Stimulated activated CD4-positive, alpha-beta T cell treated with anti-CD3 and anti-CD28 coated beads, Interleukin-2, amount 100 ng/mL, for 48 hours (primary cell): Measurements from ENCODE around the gene SPIB.
"Not testable (repeated sequence)": the region's sequence is repeated elsewhere in the genome, so short reads cannot be mapped to it uniquely, and the experiment has no call there.

Experiments used
- DNase-seq, 2 donors: peaks; one replicate each; pipeline ENCODE4 v3.0.0-alpha.2; 2020

The SPIB gene

DNA sequence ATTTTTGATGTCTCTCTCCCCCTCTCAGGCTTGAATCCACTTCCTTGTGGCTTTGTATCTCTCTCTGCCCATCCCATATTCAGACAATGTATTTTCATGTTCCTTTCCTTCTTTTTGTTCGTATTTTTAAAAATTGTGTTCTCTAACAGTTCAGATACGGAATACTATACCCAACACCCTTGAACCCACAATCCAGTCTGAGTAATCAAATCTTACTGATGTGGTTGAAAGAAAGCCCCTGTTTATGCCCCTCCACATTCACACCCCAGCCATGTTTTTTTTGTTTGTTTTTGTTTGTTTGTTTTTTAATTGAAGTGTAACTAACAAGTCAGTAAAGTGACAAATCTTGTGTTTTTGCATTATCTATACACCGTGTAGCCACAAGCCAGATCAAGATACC is 1.4 kb downstream of the SPIB start:
- no peak for DNase-seq

DNA sequence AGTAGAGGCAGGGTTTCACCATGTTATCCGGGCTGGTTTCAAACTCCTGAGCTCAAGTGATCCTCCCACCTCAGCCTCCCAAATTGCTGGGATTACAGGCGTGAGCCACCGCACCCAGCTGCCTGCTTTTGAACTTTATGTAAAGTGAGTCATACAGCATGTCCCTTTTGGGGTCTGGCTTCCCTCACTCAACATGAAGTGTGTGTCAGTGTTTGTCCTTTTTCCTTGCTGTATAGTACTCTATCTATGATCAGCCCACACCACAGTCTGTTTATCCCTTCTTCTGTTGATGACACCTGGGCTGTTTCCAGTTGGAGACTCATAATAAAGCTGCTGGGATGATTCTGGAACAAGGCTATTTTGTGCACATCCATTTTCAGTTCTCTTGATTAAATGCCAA is 2.1 kb downstream of the SPIB start:
- no peak for DNase-seq

DNA sequence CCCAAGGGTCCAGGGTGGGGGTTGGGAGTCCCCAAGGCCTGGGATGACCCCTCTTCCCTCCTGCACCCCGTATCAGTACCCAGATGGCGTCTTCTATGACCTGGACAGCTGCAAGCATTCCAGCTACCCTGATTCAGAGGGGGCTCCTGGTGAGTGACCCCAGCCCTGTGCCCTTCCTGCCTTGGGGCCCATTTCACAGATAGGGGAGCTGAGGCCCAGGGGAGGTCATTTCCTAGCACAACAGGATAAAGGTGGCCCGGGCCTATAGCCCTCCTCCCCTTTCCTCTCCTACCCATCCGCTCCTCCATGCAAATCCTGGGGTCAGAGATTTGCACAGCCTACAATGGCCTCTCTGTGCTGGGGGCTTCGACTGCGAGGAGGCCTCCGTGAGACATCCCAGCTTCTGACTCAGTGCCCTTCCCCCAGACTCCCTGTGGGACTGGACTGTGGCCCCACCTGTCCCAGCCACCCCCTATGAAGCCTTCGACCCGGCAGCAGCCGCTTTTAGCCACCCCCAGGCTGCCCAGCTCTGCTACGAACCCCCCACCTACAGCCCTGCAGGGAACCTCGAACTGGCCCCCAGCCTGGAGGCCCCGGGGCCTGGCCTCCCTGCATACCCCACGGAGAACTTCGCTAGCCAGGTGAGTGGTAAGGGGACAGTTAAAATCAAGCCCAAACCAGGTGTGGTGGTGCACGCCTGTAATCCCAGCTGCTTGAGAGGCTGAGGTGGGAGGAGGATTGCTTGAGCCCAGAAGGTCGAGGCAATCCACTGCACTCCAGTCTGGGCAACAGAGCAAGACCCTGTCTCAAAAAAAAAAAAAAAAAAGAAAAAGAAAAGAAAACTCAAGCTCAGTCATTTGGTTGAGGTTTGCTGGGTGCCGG is 3.9 kb downstream of the SPIB start:
- no peak for DNase-seq

DNA sequence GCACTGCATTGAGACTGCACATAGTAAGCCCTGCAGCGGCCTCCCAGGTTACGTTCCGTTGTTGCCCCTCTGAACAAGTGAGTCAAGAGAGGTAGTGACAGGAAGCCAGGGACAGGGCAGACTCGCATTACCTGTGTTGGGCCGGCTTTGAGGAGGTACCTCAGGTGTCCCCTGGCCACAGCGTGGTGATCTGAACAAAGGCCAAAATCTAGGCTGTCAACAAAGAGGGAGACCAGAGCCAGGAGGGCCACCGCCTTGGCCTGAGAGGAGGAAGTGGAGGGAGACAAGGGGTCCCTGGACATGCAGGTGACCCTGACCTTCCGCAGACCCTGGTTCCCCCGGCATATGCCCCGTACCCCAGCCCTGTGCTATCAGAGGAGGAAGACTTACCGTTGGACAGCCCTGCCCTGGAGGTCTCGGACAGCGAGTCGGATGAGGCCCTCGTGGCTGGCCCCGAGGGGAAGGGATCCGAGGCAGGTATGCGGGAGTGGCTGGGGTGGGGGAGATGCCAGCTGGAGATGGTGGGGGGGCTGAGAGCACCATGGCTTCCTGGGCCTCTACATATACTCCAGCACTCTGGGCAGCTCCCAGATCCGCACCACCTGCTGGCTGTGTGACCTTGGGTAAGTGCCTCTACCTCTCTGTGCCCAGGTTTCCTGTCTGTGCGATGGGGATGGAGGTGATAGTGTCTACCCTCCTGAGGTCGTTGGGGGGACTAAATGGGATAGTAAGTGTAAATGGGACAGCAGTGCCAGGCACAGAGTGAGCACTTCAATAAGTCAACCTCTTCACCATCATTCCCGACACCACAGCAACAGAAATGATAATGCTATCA is 4.8 kb downstream of the SPIB start:
- DNase-seq = no peak

DNA sequence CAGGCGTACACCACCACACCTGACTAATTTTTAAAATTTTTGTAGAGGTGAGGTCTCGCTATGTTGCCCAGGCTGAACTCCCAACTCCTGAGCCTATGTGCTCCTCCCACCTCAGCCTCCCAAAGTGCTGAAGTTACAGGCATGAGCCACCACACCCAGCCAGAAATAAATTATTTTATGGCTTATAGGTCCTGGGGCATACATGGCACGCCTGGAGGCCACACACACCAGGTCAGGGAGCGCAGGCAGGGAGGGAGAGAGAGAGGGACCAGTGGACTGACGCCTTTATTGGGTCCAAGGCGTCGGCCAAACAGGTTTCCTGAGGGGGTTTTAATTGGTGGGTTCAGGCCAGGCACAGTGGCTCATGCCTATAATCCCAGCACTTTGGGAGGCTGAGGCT is 6.8 kb downstream of the SPIB start:
- no peak for DNase-seq

- no peak for DNase-seq
Observed at GRCh38 chr19:50427318-50427925, 8.7 kb downstream of the SPIB start.

DNA sequence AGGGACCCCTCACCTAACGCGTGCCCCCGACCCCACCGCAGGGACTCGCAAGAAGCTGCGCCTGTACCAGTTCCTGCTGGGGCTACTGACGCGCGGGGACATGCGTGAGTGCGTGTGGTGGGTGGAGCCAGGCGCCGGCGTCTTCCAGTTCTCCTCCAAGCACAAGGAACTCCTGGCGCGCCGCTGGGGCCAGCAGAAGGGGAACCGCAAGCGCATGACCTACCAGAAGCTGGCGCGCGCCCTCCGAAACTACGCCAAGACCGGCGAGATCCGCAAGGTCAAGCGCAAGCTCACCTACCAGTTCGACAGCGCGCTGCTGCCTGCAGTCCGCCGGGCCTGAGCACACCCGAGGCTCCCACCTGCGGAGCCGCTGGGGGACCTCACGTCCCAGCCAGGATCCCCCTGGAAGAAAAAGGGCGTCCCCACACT is 9.3 kb downstream of the SPIB start:
- DNase-seq = no peak

DNA sequence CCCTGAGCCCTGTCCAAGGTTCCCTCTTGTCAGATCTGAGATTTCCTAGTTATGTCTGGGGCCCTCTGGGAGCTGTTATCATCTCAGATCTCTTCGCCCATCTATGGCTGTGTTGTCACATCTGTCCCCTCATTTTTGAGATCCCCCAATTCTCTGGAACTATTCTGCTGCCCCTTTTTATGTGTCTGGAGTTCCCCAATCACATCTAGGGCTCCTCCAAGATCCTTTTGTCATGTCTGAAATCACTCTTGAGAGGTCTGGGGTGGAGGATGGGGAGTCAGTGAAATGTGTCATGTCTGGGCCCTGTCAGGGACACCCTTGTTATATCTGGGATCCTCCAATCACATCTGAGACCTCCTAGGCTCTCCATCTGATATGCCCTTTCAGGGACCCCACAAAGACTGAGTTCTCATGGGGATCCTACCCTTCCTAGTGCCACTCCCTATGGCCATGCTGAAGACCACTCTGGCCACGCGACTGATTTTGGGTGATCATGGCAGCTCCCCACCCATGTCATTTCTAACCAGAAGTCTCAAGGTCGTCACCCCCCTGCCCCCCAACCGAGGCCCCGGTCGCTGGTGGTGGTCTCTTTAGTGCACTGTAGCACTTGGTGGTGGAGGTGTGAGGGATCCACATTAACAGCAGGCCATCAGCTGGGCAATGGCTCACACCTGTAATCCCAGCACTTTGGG is 10.2 kb downstream of the SPIB start:
- no peak for DNase-seq

GRCh38 chr19:50430888-50431342 is 12.2 kb downstream of the SPIB start:
- no peak for DNase-seq

DNA sequence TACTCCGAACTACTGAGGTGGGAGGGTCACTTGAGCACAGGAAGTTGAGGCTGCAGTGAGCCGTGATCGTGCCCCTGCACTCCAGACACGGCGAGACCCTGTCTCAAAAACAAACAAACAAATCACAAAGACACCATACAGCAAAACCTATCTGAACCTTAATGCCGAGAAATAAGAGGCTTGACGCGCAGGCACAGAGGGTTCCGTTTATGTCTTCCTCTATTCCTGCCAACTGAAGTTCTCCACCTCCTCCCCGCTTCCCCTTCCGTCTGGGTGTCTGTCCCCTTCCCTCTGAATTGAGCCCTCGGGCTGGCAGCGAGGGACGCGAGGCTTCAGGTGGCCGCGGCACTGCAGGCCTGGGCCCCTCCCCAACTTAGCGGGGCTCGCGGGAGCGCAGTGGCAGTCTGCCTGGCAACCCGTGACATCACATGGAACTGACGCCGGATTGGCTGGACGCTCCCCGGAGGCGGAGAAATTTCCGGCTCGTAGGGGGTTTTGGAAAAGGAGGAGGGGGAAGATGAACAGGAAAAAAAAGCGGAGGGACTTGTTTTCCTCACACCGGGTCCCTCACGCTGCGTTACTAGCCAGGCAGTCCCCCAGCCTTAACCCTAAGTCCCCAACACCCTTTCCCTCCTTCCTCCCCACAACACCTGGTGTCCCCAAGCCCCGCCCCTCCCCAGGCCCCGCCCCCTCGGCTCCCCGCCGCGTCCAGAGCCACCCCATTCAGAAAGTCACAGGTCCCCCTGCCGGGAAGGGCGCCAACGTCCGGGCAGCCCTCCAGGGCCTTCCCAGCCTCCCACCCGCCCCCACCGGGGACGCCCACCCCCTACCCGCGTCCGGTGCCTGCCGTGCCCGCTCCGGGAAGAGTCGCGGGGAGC is 12.8 kb downstream of the SPIB start:
- DNase-seq = peak; percentile 87 to 93

GRCh38 chr19:50432221-50433028 is 13.7 kb downstream of the SPIB start, which contains the start of gene MYBPC2:
MYBPC2 (plus strand) TSS chr19:50432892; CDS start chr19:50432954, 62 bp downstream.
- DNase-seq = no peak

GRCh38 chr19:50433201-50434180 is 14.8 kb downstream of the SPIB start:
- DNase-seq = no peak

- DNase-seq = no peak
Observed at GRCh38 chr19:50434525-50434924, 15.8 kb downstream of the SPIB start.

GRCh38 chr19:50435221-50435620 is 16.5 kb downstream of the SPIB start:
- no peak for DNase-seq

GRCh38 chr19:50435627-50436026 is 16.9 kb downstream of the SPIB start:
- no peak for DNase-seq

- DNase-seq = no peak
Observed at GRCh38 chr19:50437862-50438449, 19.2 kb downstream of the SPIB start.

DNA sequence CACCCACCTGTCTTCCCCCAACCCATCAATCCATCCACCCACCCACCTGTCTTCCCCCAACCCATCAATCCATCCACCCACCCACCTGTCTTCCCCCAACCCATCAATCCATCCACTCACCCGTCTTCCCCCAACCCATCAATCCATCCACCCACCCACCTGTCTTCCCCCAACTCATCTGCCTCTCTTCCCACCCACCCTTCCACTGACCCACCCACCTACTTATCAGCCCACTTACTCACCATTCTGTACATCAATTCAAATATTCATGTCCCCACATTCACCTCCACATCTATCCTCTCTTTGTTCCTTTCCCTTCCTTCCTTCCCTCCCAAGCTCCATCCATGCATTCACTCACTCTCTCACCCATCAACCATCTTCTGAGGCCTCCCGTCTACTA is 20.4 kb downstream of the SPIB start:
- not testable (repeated sequence) for DNase-seq

DNA sequence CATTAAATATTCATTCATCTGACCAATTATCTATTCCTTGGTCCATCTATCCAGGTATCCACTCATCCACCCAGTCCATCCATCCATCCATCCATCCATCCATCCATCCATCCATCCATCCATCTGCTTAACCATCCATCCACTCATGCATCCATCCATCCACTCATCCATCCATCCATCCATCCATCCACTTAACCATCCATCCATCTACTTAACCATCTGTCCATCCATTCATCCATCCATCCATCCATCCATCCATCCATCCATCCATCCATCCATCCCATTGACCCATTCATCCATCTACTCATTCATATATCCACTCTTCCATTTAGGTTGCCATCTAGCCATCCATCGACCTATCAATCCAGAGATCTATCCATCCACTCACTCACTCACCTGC is 25.3 kb downstream of the SPIB start:
- no peak for DNase-seq

- no peak for DNase-seq
Observed at GRCh38 chr19:50447053-50447452, 28.3 kb downstream of the SPIB start.
